H9 (cell line): ENCODE results near the gene HNRNPF. TPM values are rescaled to one million over a fixed set of nuclear protein-coding genes. Genes with fewer than 3 reads are reported as not detected.

Experiments used
- DNase-seq: peaks from one replicate; pipeline ENCODE4 v3.0.0-alpha.2; 2017
- H2AFZ ChIP-seq: one replicate; pipeline ENCODE4 v1.6.1; 2013; ENCODE audit warnings: mild to moderate bottlenecking, low read length, control low read depth, moderate library complexity
- H2AK5ac ChIP-seq: 2 replicates; pipeline ENCODE4 v1.6.1; 2013; ENCODE audit warnings: low read length, control low read depth, mixed read lengths; ENCODE audit not compliant: insufficient read length
- H2BK120ac ChIP-seq: one replicate; pipeline ENCODE4 v1.6.1; 2013; ENCODE audit warnings: low read depth, mild to moderate bottlenecking, low read length, control low read depth, inconsistent platforms; ENCODE audit not compliant: poor library complexity, severe bottlenecking
- H2BK12ac ChIP-seq: 2 replicates; pipeline ENCODE4 v1.6.1; 2013; ENCODE audit warnings: low read length, control low read depth, mixed read lengths, low read depth; ENCODE audit not compliant: insufficient read length
- H2BK15ac ChIP-seq: 2 replicates; pipeline ENCODE4 v1.6.1; 2013; ENCODE audit warnings: low read depth, low read length, control low read depth
- H2BK20ac ChIP-seq: one replicate; pipeline ENCODE4 v1.6.1; 2013; ENCODE audit warnings: low read depth, mild to moderate bottlenecking, low read length, control low read depth, inconsistent platforms; ENCODE audit not compliant: poor library complexity, severe bottlenecking
- H2BK5ac ChIP-seq: 2 replicates; pipeline ENCODE4 v1.6.1; 2013; ENCODE audit warnings: low read length, control low read depth, mixed read lengths; ENCODE audit not compliant: insufficient read length
- H3K14ac ChIP-seq: 2 replicates; pipeline ENCODE4 v1.6.1; 2013; ENCODE audit warnings: low read length, control low read depth; ENCODE audit not compliant: insufficient read depth
- H3K18ac ChIP-seq: 2 replicates; pipeline ENCODE4 v1.6.1; 2013; ENCODE audit warnings: low read depth, mild to moderate bottlenecking, mixed read lengths, low read length, control low read depth; ENCODE audit not compliant: insufficient read length
- H3K23ac ChIP-seq: 2 replicates; pipeline ENCODE4 v1.6.1; 2013; ENCODE audit warnings: low read length, control low read depth, mixed read lengths, low read depth; ENCODE audit not compliant: insufficient read length
- H3K23me2 ChIP-seq: 2 replicates; pipeline ENCODE4 v1.6.1; 2013; ENCODE audit warnings: low read depth, mild to moderate bottlenecking, mixed read lengths, low read length, control low read depth; ENCODE audit not compliant: insufficient read length, poor library complexity, severe bottlenecking
- H3K27ac ChIP-seq: 2 replicates; pipeline ENCODE4 v1.5.1; 2013; ENCODE audit warnings: low read length, control low read depth, mixed read lengths, low read depth; ENCODE audit not compliant: insufficient read length
- H3K27me3 ChIP-seq: 2 replicates; pipeline ENCODE4 v1.6.1; 2013; ENCODE audit warnings: low read length, control low read depth, inconsistent platforms; ENCODE audit not compliant: insufficient read depth
- H3K4ac ChIP-seq: 2 replicates; pipeline ENCODE4 v1.6.1; 2013; ENCODE audit warnings: low read depth, mild to moderate bottlenecking, control low read depth, inconsistent platforms, low read length, moderate library complexity
- H3K4me1 ChIP-seq: 2 replicates; pipeline ENCODE4 v1.6.1; 2013; ENCODE audit warnings: low read length, control low read depth, inconsistent platforms; ENCODE audit not compliant: insufficient read depth
- H3K4me2 ChIP-seq: 2 replicates; pipeline ENCODE4 v1.6.1; 2013; ENCODE audit warnings: low read length, control low read depth, mixed read lengths; ENCODE audit not compliant: insufficient read length, insufficient read depth
- H3K56ac ChIP-seq: 2 replicates; pipeline ENCODE4 v1.6.1; 2013; ENCODE audit warnings: low read depth, mild to moderate bottlenecking, mixed read lengths, low read length, control low read depth; ENCODE audit not compliant: insufficient read length
- H3K79me1 ChIP-seq: 2 replicates; pipeline ENCODE4 v1.6.1; 2013; ENCODE audit warnings: low read depth, mild to moderate bottlenecking, moderate library complexity, low read length, control low read depth, inconsistent platforms; ENCODE audit not compliant: insufficient read depth, poor library complexity, severe bottlenecking
- H3K79me2 ChIP-seq: 2 replicates; pipeline ENCODE4 v1.6.1; 2013; ENCODE audit warnings: low read length, control low read depth, inconsistent platforms; ENCODE audit not compliant: insufficient read depth
- H3K9ac ChIP-seq: 2 replicates; pipeline ENCODE4 v1.6.1; 2013; ENCODE audit warnings: low read length, control low read depth, mixed read lengths; ENCODE audit not compliant: insufficient read length; ENCODE audit errors: extremely low read depth
- H3K9me3 ChIP-seq: one replicate; pipeline ENCODE4 v1.6.1; 2013; ENCODE audit warnings: low read depth, low read length, inconsistent platforms; ENCODE audit not compliant: control insufficient read depth
- H3T11ph ChIP-seq: one replicate; pipeline ENCODE4 v1.6.1; 2013; ENCODE audit warnings: mild to moderate bottlenecking, low read length, control low read depth, inconsistent platforms
- H4K20me1 ChIP-seq: one replicate; pipeline ENCODE4 v1.6.1; 2013; ENCODE audit not compliant: control insufficient read depth, insufficient read length, insufficient read depth
- H4K5ac ChIP-seq: 2 replicates; pipeline ENCODE4 v1.6.1; 2013; ENCODE audit warnings: low read depth, mild to moderate bottlenecking, mixed read lengths, low read length, control low read depth; ENCODE audit not compliant: insufficient read length
- H4K8ac ChIP-seq: replicated peaks from 2 replicates; pipeline ENCODE4 v1.6.1; 2013; ENCODE audit warnings: low read length, control low read depth, mixed read lengths, low read depth; ENCODE audit not compliant: insufficient read length
- H4K91ac ChIP-seq: 2 replicates; pipeline ENCODE4 v1.6.1; 2013; ENCODE audit warnings: low read depth, mild to moderate bottlenecking, moderate library complexity, mixed read lengths, low read length, control low read depth; ENCODE audit not compliant: insufficient read length
- H3K27ac Mint-ChIP-seq, 3 experiments: 2 replicates in 2 of 3; 3 replicates in 1 of 3; pipeline ENCODE4 v1.8.0; 2020 to 2021; ENCODE audit warnings: mixed read lengths in 3 of 3, mild to moderate bottlenecking in 1 of 3, moderate library complexity in 1 of 3
- H3K27me3 Mint-ChIP-seq: 2 replicates; pipeline ENCODE4 v1.8.0; 2021; ENCODE audit warnings: low read depth, mild to moderate bottlenecking, moderate library complexity, mixed read lengths
- H3K36me3 Mint-ChIP-seq, 3 experiments: 2 replicates in 2 of 3; 3 replicates in 1 of 3; pipeline ENCODE4 v1.8.0; 2020 to 2021; ENCODE audit warnings: low read depth in 3 of 3, mixed read lengths in 3 of 3; ENCODE audit not compliant: insufficient read depth in 1 of 3
- H3K4me1 Mint-ChIP-seq, 2 experiments: 2 replicates each; pipeline ENCODE4 v1.8.0; 2020; ENCODE audit warnings: mixed read lengths in 2 of 2
- H3K4me3 Mint-ChIP-seq, 2 experiments: 2 replicates in 1 of 2; 3 replicates in 1 of 2; pipeline ENCODE4 v1.8.0; 2020 to 2021; ENCODE audit warnings: mild to moderate bottlenecking in 2 of 2, mixed read lengths in 2 of 2, moderate library complexity in 1 of 2
- H3K9me3 Mint-ChIP-seq, 2 experiments: 2 replicates in 1 of 2; 3 replicates in 1 of 2; pipeline ENCODE4 v1.8.0; 2020; ENCODE audit warnings: mild to moderate bottlenecking in 2 of 2, mixed read lengths in 2 of 2, moderate library complexity in 1 of 2
- WGBS: extraction: QIAGEN DNeasy Blood & Tissue Kit; methylation state at CpG from one replicate; pipeline ENCODE4 v1.1.7; 2013; ENCODE audit warnings: missing lambda C conversion rate, low lambda C conversion rate, mixed read lengths; ENCODE audit not compliant: insufficient read length; ENCODE audit errors: extremely low coverage; 5-methylcytosine and 5-hydroxymethylcytosine counted together
- total RNA-seq: library from RNA; stranded (reverse); gene quantifications from 2 replicates; pipeline ENCODE4 v1.2.1, GENCODE V29; 2021
- TF ChIP-seq, protein P1 (sequence below): fragments of 200-600 bp; sonication (generic); conservative IDR thresholded peaks from 3 replicates; pipeline ENCODE4 v1.8.0; 2021; ENCODE audit warnings: antibody characterized with exemption, mild to moderate bottlenecking

HNRNPF gene
- total RNA-seq, 1 experiment from 2014 or later = 411 TPM

DNA sequence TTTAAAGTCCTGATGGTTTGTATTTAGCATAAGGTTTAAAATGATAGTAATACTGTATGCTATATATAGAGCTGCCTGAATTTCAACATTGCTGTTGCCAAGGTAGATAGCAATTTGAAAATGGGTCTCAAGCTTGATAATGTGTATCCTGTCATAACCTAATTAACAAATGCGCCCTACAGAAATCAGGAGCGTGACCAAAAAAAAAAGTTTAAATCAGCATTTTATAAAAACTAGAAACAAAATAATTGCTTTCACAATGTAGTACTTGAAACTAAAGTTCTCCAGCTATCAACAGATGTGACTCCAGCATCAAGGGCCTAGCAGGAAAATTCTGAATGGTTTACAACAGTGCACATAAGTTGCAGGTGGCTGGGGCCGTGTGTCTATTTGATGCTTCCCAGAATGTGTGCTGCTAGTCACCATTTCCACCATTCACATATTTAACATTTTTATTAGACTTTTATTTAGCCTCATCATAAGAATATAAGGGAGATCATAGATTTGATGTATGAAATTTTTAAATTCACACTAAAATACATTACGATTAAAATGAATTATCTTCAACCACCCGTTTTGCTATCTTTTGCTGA lies 23.5 kb downstream of the HNRNPF start:
- Mint-ChIP-seq H3K27ac (peak overlapping the region in 1 of 3 experiments; percentile 91; a peak in 2 of 7 replicates), H3K4me3 (no peak overlapping the region), H3K4me1 (peaks cover 4% of the 10 kb centered on the region in 2 experiments; a peak in 3 of 4 replicates), H3K9me3 (no peaks in the 10 kb centered on the region), H3K27me3 (no peaks in the 10 kb centered on the region), H3K36me3 (peaks cover 36 to 53% (median 51%) of the 10 kb centered on the region in 3 experiments)
- no peak overlapping the region for H3K4ac ChIP-seq
- no peaks in the 10 kb centered on the region for H3K9me3 ChIP-seq
- H3K79me1 ChIP-seq = no peaks in the 10 kb centered on the region
- H3K4me1 ChIP-seq = no peaks in the 10 kb centered on the region
- TF ChIP-seq, protein P1, sequence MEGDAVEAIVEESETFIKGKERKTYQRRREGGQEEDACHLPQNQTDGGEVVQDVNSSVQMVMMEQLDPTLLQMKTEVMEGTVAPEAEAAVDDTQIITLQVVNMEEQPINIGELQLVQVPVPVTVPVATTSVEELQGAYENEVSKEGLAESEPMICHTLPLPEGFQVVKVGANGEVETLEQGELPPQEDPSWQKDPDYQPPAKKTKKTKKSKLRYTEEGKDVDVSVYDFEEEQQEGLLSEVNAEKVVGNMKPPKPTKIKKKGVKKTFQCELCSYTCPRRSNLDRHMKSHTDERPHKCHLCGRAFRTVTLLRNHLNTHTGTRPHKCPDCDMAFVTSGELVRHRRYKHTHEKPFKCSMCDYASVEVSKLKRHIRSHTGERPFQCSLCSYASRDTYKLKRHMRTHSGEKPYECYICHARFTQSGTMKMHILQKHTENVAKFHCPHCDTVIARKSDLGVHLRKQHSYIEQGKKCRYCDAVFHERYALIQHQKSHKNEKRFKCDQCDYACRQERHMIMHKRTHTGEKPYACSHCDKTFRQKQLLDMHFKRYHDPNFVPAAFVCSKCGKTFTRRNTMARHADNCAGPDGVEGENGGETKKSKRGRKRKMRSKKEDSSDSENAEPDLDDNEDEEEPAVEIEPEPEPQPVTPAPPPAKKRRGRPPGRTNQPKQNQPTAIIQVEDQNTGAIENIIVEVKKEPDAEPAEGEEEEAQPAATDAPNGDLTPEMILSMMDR = no peak
- H3K18ac ChIP-seq = no peak overlapping the region
- H3K27me3 ChIP-seq = no peaks in the 10 kb centered on the region
- H3K9ac ChIP-seq = no peak overlapping the region
- H3K4me2 ChIP-seq = no peak overlapping the region
- H3K56ac ChIP-seq = no peak overlapping the region
- H2BK120ac ChIP-seq = no peak overlapping the region
- no peak overlapping the region for H2AFZ ChIP-seq
- H3T11ph ChIP-seq = no peak overlapping the region
- H2AK5ac ChIP-seq = no peak overlapping the region
- H3K23me2 ChIP-seq = no peaks in the 10 kb centered on the region
- no peak for DNase-seq
- H3K23ac ChIP-seq = no peak overlapping the region
- no peak overlapping the region for H2BK5ac ChIP-seq
- no peak overlapping the region for H4K8ac ChIP-seq
- H3K14ac ChIP-seq = no peak overlapping the region
- no CpG with 5 or more reads among the region's 5 CpGs for WGBS
- H2BK12ac ChIP-seq = no peak overlapping the region
- no peak overlapping the region for H4K91ac ChIP-seq
- H4K5ac ChIP-seq = no peak overlapping the region
- H2BK15ac ChIP-seq = no peak overlapping the region
- peaks cover 2% of the 10 kb centered on the region; the same call in 1 of the 2 replicates for H3K79me2 ChIP-seq
- no peaks in the 10 kb centered on the region for H4K20me1 ChIP-seq
- no peak overlapping the region for H2BK20ac ChIP-seq
- no peak overlapping the region for H3K27ac ChIP-seq
